ENCODE measurements around the gene REL.
"Not testable (repeated sequence)": the region's sequence is repeated elsewhere in the genome, so short reads cannot be mapped to it uniquely, and the experiment has no call there.

REL gene

DNA sequence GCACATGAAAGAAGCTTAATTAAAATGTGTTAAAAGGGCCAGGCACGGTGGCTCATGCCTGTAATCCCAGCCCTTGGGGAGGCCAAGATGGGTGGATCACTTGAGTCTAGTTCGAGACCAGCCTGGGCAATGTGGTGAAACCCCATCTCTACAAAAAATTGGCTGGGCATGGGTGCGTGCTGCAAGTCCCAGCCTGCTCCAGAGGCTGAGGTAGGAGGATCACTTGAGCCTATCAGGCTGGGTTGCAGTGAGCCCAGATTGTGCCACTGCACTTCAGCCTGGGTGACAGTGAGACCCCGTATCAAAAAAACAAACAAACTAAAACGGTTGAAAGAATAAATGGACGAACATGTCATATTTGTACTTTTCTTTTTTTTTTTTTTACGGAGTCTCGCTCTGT, 26.0 kb downstream of the REL start:
- DNase-seq (ENCODE audit: low read depth in 2 of 3, low spot score in 2 of 3) = no peak

DNA sequence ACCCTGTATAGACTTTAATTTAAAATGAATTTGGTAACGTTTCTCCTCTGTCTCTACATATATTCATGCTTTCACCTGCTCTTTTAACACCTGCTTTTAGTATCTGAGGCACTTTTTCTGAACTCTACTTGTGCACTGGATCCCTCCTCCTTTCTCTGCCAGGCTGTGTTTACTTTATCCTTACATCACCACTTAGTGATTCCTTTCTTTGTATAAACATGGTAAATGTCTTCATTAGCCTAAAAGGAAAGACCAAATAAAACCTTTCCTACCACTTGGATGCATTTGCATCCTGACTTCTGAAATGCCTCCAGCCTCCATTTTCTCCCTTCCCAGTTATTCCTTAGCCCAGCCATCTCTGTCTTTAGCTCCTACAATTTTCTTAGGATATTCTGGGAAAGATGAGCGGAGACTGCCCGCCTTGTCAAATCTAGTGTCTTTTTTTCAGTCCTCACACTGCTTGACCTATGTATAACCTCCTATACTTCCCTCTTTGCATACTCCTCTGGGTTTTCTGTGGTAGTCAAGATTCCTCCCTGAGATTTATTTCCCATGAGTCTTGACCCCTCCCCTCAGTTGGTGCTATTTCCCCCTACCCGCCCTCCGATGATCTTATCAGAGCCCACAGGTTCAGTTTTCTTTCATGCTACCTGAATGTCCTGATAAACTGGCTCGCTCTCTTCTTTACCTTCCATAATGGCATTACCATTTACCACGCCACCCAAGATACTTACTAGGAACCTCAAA, 44.8 kb downstream of the REL start:
- DNase-seq (ENCODE audit: low read depth in 2 of 3, low spot score in 2 of 3) = no peak

DNA sequence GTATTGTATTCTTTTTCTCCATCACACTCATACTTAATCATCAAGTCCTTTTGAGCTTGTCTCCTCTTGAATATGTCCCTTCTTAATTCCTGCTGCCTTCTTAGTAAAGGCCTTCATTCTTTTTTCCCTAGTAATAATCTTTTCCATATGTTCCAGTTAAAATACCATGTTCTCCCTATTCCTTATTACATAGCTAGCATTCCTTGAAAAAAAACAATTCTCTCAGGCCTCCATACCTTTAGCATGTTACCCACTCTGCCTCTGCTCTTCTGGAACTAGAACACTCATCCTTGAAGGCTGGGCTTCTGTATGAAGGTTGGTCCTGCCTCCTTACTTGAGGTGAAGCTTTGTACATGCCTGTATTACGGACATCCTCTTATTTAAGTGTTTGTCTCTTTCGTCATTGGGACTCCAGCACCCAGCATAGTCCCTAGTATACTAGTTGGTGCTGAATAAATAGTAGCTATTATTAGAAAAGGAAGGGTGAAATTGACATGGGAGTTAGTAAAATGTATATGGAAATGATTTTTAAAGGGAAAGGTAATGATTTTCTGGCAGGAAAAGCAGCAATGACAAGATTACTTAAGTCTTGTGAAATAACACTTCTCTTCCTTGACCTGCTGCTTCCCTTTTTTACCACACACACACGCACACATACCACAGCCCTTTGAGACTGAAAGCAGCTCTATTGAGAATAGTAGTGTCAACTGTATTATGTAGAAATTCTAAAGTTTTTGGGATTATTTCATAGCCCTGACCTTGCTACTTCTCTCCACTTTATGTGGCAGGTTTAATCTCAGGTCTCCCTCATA, 45.6 kb downstream of the REL start:
- DNase-seq (ENCODE audit: low read depth in 2 of 3, low spot score in 2 of 3) = no peak

DNA sequence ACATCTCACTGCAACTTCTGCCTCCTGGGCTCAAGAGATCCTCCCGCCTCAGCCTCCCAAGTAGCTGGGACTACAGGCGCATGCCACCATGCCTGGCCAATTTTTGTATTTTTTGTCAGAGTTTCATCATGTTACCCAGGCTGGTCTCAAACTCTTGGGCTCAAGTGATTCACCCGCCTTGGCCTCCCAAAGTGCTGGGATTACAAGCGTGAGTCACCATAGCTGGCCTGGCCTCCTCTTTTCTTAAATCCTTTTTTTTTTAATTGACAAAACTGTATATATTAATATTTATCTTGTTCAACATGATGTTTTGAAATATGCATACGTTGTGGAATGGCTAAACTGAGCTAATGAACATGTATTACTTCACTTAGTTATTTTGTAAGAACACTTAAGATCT, 50.7 kb downstream of the REL start:
- not testable (repeated sequence) for DNase-seq (ENCODE audit: low read depth in 2 of 3, low spot score in 2 of 3)

DNA sequence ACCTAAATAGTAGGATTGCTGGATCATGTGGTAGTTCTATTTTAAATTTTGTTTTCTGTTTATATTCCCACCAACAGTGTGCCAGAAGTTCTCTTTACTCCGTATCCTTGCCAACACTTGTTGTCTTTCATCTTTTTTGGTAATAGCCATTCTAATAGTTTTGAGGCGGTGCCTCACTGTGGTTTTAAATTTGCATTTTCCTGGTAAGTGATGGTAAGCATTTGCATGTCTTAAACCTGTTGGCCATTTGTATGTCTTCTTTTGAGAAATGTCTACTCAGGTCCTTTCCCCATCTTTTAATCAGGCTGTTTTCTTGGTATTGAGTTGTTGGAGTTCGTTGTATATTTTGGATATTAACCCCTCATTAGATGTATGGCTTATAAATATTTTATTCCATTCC, 51.6 kb downstream of the REL start:
- DNase-seq (ENCODE audit: low read depth in 2 of 3, low spot score in 2 of 3) = no peak

DNA sequence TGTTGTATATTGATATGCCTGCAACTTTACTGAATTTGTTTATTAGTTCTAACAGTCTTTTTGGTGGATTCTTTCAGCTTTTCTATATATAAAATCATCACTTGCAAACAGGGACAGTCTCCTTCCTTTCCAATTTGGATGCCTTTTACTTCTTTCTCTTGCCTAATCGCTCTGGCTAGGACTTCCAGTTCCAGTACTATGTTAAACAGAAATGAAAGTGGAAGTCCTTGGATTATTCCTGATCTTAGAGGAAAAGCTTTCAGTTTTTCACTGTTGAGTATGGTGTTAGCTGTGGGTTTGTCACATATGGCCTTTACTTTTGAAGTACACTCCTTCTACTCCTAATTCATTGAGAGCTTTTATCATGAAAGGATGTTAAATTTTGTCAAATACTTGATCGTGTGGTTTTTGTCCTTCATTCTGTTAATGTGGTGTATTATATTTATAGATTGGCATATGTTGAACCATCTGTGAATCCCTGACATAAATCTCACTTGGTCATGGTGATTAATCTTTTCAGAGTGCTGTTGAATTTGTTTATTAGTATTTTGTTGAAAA, 52.9 kb downstream of the REL start:
- no peak for DNase-seq (ENCODE audit: low read depth in 2 of 3, low spot score in 2 of 3)

DNA sequence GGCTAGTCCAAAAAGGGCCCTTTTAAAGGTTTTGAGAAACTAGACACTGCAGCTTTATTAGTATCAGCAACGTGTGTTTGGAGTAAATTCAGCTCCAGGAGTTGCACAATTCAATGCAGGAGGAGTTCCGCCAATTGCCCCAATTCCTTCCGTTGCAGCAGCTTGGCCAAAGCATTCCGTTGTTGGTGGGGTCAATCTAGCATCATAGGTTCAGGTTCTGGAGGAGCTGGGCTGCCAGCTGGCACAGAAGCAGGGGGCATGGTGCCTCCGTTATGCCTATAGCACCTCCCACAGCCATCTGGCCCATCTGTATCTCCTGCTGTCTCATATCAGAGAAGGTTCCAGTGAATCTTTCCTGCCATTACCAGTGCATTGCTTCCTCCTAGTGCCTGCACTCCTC, 55.4 kb downstream of the REL start:
- no peak for DNase-seq (ENCODE audit: low read depth in 2 of 3, low spot score in 2 of 3)

DNA sequence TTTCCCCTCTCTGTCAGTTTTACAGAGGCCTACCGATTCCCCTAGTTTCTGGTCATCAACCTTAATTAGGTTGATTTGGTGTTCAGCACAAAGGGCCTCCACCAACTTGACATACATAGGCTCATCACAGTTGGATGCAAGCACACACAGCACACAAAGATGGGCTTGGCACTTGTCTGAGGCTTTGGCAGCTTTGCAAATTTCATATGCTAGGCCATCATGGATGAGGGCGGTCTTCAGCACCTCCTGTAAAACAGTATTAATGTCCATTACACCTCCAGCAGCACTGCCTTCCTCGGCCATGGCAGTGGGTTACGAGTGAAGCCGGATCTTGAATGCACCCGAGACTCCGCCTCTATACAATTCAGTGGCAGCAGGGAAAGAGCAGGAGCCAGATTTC, 56.9 kb downstream of the REL start:
- DNase-seq (ENCODE audit: low read depth in 2 of 3, low spot score in 2 of 3) = no peak

DNA sequence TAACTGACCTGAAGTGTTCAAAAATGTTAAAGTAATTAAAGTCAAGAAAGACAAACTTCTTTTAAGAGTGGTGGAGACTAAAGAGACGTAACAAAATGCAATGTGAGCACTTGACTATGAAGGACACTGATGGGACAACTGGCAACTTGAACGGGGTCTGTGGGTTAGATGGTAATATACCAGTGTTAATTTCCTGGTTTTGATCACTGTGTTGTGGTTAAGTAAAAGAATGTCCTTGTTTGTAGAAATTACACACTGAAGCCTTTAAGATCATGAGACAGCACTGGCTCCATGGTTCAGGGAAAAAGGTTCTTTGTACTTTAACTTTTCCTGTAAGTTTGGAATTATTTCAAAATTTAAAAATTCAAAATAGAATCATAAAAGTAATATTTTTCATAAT, 58.2 kb downstream of the REL start:
- DNase-seq (ENCODE audit: low read depth in 2 of 3, low spot score in 2 of 3) = no peak

DNA sequence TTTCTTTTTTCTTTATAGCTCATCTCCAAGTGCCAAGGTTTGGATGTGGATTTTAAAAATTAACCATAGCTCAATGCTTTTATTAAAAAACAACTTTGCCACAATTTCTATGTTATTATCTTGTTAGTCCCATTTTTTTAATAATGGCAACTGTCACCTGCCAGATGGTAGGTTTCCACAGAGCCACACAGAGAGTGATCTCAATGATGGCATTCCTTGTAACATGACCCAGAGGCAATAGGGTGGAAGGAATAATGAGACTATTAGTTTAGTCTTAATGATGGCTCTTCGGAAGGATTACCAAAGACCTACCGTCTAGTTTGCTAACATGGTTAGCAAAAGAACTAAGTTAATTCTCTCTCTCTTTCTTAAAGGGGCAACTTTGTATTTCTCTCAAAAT, 64.0 kb downstream of the REL start:
- no peak for DNase-seq (ENCODE audit: low read depth in 2 of 3, low spot score in 2 of 3)

DNA sequence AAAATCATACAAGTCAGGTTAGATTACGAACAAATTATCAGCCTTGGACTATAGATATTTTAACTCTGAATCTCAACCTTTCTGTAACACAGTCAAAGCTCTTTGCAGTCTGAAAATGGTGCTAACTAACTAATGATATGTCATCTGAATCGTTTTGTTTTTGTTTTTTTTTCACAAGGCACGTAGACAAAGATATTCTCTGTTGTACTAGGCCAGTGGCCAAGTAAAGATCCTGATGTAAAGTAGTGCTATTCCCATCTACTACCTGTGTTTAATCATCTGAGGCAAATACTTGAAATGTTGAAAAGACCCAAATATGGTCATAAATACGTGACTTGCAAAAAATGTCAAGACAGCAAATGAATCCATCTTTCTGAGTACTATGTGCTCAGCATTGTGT, 65.7 kb downstream of the REL start:
- no peak for DNase-seq (ENCODE audit: low read depth in 2 of 3, low spot score in 2 of 3)

DNA sequence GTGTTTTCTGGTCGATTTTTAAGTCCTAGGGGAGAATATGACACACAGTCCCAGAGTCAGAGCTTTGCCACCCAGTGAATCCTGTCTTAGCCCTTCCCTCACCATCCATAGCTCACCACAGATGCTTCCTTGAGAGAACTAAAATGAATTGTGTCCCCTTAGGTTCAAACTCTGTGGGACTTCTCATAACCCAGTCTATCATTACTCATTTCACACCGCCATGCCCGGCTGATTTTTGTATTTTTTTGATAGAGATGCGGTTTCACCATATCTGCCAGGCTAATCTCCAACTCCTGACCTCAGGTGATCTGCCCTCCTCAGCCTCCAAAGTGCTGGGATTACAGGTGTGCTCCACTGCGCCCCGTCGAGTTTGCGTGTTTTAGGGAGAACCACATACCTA, 66.8 kb downstream of the REL start:
- no peak for DNase-seq (ENCODE audit: low read depth in 2 of 3, low spot score in 2 of 3)

DNA sequence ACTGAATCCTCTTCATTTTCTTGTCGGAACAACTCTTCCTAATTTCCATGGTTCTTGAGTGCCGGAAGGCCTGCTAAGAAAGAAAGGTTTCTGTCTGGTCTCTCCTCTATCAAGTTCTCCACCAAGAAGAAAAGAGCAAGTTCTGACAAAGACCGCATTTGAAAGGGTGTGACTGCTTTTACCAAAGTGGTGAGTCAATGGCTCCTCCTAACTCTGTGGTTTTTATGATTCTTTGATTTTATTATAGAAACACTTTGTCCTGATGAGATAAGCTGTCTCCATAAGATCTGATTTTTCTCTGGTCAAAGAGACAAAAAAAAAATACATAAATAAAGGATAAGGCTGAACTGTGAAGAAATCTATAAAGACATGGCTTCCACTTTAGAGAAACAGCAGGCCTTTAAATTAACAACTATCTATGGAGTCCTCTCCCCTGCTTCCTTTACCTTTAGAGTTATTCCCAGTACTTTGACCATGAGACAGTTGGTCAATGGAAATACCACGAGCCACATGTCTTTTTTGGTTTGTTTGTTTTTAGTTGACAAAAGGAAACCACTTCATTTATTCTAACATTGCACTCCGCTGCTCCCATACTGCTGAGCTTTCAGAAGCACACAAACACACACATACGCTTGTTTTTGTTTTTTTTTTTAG, 67.7 kb downstream of the REL start:
- no peak for DNase-seq (ENCODE audit: low read depth in 2 of 3, low spot score in 2 of 3)

DNA sequence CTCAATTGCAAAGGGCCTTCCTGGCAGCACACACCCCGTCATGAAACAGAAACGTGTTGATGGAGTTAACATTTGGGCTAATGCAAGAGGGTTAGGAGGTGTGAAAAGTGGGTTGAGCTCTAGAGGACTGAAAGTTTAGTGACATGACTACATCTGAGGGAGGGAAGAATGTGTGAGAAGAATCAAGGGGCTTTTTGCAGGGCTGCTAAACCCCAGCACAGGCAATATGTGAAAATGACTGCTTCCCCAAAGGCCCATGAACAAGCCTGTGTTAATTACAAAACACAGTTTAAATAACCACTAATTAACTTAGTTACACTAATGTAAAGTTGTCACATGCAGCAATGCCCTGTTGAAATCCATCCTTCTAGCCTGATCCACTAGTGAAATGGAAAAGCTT, 72.8 kb downstream of the REL start:
- no peak for DNase-seq (ENCODE audit: low read depth in 2 of 3, low spot score in 2 of 3)

DNA sequence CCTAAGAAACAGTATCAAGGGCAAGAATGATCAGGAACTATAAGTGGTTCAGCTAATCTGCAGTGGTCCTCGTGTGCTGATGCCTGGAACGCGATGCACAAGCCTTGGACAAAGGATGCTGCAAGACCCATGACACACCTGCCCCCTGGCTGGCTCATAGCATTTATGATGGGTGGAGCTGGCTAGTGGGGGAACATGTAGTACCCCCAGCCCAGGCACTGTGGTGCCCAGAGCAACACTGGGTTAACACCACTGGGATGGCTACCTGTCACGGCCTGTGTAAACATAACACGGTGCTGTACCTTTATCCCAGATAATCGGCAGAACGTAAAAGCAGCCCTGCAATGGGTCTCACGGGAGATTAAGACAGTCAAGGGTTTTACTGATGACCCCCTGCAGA, 75.8 kb downstream of the REL start:
- no peak for DNase-seq (ENCODE audit: low read depth in 2 of 3, low spot score in 2 of 3)

DNA sequence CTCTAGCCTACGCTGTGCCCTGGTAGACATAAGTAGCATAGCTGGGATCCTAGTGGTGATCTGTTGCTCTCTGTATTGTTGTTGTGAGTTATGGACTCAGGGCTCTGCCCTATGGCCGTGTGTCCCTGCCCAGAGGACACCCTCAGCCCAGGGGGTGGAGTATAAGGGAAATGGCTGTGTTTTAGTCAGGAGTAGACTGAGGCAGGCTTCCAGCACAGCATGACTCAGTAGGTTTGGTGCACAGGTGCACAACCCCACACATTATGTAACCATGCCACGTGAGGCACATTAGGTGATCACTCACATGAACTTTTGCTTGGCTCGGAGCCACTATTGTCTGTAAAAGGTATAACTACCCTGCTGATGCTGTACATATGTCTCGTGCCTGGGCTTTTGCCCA, 76.3 kb downstream of the REL start:
- DNase-seq (ENCODE audit: low read depth in 2 of 3, low spot score in 2 of 3) = no peak

DNA sequence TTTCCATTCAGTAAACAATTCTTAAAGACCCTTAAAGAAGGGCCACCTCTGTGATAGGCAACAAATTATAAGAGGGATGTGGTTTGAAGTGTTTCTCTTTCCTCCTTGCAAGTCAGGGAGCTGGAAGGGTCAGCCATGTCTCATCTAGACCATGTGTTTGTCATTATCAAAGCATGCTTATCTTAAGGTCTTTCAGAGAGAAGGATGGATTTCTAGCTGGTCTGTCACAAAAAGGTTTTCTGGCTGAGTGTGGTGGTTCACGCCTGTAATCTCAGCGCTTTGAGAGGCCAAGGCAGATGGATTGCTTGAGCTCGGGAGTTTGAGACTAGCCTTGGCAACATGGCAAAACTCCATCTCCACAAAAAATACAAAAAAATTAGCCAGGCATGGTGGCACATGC, 77.0 kb downstream of the REL start:
- no peak for DNase-seq (ENCODE audit: low read depth in 2 of 3, low spot score in 2 of 3)

DNA sequence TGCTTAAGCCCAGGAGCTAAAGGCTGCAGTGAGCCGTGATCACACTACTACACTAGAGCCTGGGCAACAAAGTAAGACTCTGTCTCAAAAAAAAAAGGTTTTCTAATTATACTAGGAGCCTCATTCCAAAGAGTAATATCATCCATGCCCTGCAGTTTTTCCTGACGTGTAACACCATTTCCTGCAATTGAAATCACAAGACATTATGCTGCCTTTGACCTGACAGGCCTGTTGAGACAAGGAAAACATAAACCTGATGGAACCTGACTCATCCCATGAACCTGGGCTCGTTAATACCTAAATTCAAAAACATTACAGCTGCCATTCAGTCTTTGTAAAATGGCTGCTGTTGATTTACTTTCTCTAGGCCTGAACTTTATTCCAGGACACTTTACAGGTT, 77.4 kb downstream of the REL start:
- DNase-seq (ENCODE audit: low read depth in 2 of 3, low spot score in 2 of 3) = no peak

DNA sequence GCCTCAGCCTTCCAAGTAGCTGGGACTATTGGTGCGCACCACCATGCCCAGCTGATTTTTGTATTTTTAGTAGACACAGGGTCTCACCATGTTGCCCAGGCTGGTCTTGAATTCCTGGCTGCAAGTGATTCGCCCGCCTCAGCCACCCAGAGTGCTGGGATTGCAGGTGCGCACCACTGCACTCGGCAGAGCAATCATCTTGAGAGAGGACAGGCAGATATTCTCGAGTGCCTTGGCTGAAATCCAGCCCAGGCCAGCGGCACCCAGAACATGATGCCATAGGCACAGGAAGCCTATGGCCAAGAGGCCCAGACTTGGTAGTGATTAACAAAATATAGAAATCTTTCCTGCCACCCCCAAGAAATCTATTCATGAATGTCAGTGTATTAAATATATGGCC, 78.1 kb downstream of the REL start:
- DNase-seq (ENCODE audit: low read depth in 2 of 3, low spot score in 2 of 3) = no peak

DNA sequence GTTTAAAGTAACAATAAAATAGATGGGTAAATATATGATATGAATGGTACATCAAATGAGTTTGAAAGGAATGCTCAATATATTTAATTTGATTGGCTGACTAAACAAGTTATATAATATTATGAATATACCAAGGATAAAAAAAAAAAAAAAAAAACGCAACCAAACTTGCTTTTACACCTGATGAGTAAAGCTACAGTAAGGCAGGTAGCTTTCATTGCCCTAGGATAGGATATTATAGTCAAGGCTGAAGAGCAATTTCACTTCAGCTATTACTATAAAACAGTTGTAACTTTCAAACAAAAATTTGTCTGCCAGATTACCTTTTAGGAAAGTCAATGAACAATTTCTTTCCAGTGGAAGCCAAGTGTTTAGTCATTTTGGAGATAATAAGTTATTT, 79.3 kb downstream of the REL start:
- DNase-seq (ENCODE audit: low read depth in 2 of 3, low spot score in 2 of 3) = no peak

DNA sequence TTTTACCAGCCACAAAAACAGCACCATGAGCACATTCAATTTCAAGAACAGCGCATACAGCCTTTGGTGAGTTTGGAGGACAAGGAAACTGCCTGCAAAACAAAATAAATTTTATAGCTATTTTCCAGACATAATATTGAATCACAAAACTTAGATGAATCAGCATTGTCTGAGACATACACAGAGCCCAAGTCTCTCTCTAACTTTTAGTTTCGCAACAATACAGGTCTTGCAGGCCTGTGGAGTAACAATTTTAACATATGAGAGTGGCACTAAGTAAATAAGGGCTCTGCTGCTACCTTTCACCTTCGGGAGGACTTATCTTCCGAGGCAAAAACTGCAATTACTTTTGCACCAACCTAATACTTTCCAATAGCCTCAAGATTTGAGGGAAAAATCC, 80.1 kb downstream of the REL start:
- DNase-seq (ENCODE audit: low read depth in 2 of 3, low spot score in 2 of 3) = no peak

DNA sequence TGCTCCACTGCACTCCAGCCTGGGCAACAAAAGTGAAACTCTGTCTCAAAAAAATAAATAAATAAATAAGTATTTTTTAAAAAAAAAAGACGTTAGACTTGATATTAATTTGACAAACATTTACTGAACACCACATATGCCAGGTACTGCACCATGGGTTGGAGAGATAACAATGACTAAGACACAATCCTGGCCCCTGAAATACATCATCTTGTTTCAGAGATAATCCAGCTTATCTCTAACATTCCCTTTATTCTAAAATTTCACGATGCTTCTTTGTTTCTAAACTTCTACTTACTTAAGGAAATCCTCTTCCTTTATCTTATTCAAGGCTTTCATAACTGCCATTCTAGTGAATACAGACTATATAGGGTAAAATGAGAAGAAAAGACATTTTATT, 81.2 kb downstream of the REL start:
- DNase-seq (ENCODE audit: low read depth in 2 of 3, low spot score in 2 of 3) = no peak

Data from activated CD8-positive, alpha-beta memory T cell treated with anti-CD3 and anti-CD28 coated beads for 48 hours (primary cell).